GM19239 (cell line): Measurements from ENCODE around the gene STIMATE.

Source experiments
- DNase-seq: peaks from one replicate; pipeline ENCODE4 v3.0.0; 2011; ENCODE audit warnings: low spot score; ENCODE audit not compliant: insufficient read length
- FAIRE-seq: peaks from 2 replicates; lab custom pipeline; 2011; peaks lifted over from hg19 to GRCh38; lab: Jason Lieb, UNC

Gene STIMATE

DNA sequence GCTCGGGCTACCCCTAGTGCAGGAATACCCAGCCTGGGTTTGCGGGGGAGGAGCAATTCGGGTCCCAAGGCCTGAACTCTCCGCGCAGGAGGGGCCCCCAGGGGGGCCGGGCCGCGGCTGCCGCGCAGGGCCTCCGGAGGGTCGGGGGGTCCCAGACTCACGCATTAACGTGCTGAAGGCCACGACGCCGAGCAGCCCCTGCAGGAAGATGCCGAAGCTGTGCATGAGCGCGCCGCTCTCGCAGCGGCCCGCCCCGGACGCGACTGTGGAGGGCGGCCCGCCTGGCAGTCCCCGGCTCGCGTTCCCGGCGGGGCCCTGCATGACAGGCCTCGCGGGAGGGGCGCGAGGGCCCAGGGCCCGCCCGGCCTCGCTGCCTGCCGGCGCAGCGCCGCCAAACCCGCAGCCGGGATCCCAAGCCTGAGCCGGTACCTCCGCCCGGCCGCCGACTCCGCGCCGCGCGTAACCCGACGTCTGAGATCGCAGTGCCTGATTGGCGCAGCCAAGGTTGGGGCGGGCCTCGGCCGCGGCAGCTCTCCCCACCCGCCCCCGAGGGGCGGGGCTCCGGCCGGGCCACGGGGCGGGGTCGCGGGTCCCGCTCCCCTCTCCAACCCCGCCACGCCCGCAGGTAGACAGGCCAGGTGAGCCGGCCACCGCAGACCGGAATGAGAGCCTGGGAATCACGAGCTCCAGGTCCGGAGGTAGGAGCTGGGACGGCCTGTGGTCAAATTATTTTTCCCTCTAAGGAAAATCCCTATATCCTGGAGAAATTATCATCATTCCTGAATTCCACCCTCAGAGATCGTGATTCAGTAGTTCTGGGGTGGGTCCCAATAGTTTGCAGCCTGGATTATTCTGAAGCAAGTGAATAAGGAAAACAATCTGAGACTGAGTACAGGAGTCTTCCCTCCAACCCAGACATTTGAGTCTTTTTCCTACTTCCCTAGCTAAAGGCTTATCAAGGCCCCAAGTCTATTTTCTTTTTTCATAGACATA lies at the start of gene STIMATE:
Gene STIMATE (minus strand): TSS at position 419 of the 993 bp plus-strand sequence. CDS start 98 bp downstream, at position 321.
- DNase-seq (peak; percentile 96), FAIRE-seq (peak; percentile 60)

DNA sequence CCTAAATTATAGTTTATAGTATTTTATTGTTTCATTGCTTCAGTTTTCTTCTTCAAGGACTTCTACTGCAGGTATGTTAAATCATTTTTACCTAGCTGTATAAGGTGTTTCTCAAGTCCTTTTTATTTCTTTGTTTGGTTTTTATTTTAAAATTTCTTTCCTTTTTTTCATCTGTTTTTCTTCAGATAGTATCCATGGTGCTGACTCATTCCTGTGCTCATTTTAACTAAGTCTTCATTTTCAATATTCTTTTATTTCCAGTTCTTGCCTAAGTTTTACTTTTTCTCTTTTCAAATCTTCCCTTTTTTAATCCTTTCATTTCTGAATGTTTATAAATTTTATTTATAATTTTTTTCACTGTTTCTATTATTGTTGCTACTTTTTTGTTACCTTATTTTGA lies 42.3 kb upstream of the STIMATE start:
- no peak for DNase-seq
- FAIRE-seq = no peak

GRCh38 chr3:52934630-52935530 lies 37.5 kb upstream of the STIMATE start:
- DNase-seq = peak; percentile 34
- peak; percentile 93 for FAIRE-seq

DNA sequence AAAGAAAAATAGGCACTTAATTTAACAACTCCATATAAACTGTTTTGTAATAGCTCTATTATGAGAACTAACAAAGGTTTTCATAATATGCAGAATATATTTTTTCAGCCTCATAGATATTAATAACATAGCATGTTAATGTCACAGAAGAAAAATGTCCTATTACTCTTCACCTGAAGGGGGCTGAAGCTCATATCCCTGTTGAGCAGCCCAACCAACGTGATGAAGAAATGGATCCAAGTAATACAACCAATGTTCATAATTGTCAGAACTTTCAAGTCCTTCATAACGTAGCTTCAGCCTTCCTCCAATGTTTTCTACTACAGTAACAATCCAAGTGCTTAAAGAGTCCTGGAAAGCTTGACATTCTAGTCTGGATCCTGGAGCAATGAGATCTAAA lies 34.5 kb upstream of the STIMATE start:
- DNase-seq = no peak
- FAIRE-seq = no peak

DNA sequence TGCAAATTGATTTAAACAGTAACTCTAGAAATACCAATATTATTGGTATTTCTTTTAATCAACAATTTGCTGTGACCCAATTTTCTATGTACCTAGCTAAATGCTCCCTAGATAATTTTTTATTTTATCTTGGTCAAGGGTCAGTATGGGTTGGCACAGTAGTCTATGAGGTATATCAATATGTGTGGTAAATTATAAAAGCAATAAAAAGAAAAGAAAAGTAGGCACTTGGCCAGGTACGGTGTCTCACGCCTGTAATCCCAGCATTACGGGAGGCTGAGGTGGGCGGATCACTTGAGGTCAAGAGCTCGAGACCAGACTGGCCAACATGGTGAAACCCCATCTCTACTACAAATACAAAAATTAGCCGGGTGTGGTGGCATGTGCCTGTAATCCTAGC lies 34.0 kb upstream of the STIMATE start:
- FAIRE-seq = peak; percentile 80
- DNase-seq = no peak

- no peak for FAIRE-seq
- peak; percentile 10 for DNase-seq
Measured at GRCh38 chr3:52930748-52931147, 33.4 kb upstream of the STIMATE start.

- FAIRE-seq (no peak), DNase-seq (no peak)
Measured at GRCh38 chr3:52926554-52926953, 29.2 kb upstream of the STIMATE start.

DNA sequence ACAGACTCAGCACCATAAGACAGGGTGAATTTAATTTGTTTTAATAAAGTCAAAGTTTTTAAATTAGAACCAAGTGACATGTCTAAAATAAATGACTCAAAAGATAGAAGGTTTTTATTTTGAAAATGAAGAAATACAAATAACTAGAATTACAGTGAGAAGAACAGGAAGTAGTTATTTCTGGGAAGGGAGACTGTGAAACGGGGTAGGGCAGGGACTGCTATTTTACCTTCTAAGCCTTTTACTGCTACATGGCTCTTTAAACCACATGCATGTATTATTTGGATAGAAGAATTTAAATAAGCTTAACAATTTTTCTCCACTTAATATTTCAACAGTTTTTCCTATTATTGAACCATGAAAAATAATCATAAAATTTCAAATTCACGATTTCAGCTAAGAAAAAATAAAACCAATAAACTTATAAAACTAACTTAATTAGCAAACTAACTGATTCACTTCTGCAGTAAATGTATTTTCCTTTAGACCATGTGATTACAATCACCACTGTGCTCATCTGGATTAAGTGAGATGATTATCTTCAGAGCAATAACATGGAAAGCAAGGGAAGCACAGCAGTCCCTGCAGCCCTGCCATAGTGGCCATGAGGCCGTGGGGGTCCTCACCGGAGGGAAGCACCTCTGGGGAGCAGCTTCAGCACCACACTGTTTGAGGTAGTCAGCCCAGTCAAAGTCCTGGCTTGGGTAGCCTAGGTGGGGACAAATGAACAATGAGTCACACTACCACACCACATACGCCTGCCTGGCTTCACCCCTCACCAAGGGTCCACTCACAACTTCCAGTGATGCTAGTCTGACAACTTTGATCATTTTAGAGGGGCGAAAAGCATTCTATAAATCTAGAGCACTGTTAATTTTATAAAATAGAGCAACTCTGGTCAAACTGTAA lies 28.3 kb upstream of the STIMATE start:
- DNase-seq (no peak), FAIRE-seq (no peak)

GRCh38 chr3:52923963-52924362 lies 26.6 kb upstream of the STIMATE start:
- no peak for FAIRE-seq
- no peak for DNase-seq

DNA sequence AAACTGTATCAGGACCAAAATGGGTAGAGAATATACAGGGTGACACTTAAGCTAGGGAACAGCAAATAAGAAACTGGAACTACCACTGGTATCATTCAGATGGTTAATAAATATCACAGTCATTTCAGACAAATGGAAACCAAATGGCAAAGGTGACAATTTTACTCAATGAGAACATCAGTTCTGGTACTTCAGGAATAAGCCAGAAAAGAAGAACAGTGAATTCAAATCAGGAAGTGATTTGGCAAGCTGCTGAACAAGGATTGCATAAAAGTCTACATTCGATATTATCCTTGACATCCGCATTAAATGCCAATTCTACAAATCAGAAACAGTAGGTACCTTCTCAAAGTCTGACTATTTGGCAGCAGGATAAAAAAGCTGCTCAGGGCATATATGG lies 23.5 kb upstream of the STIMATE start:
- FAIRE-seq (no peak), DNase-seq (no peak)

GRCh38 chr3:52917044-52917443 lies 19.7 kb upstream of the STIMATE start:
- DNase-seq (no peak), FAIRE-seq (no peak)

DNA sequence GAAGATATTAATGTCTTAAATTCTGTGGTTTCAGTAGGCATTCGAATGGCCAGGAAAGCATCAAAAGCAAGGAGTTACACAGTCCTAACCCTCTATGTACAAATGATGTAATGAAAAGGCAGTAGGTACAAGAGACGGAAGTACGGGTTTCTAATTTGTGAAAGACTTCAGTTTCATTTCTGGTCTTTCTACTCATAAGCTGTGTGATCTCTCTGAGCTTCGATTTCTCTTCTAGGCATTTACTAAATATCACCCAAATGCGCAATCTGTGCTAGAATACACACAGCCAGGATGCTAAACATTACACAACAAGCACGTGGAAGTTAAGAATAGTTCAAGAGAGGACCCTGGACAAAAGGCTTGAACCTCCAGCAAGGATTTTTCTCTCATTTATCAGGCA lies 17.9 kb upstream of the STIMATE start:
- FAIRE-seq = no peak
- DNase-seq = no peak

GRCh38 chr3:52912885-52913731 lies 15.8 kb upstream of the STIMATE start:
- no peak for FAIRE-seq
- no peak for DNase-seq

- FAIRE-seq (no peak), DNase-seq (no peak)
Measured at GRCh38 chr3:52910823-52911222, 13.5 kb upstream of the STIMATE start.

GRCh38 chr3:52907497-52907896 lies 10.1 kb upstream of the STIMATE start:
- no peak for FAIRE-seq
- no peak for DNase-seq

DNA sequence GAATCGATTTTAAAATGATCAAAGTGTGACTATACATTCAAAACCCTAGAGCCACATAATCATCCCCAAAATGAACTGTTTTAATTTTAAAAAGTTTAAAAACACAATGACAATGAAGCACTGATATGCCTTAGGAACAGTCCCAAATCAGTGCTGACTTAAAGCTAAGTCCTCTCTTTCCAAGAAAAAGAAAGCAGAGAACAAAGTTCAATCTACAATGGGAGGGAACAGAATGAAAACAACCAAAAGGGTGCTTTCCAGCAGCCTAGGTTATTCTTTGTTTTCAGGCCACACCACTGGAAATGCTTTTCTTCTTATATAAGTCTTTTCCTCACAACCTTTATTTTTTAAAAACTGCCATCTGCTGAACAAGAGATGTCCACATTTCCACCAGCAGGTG lies 7.2 kb upstream of the STIMATE start:
- DNase-seq = no peak
- FAIRE-seq = no peak

GRCh38 chr3:52904000-52904399 lies 6.7 kb upstream of the STIMATE start:
- FAIRE-seq = peak; percentile 51

GRCh38 chr3:52896613-52897012 lies 735 bp downstream of the STIMATE start:
- peak; percentile 90 for FAIRE-seq
- no peak for DNase-seq

More at GRCh38 chr3:52904000-52904399, 6.7 kb upstream of the STIMATE start:
- no peak for DNase-seq

- FAIRE-seq (peak; percentile 66), DNase-seq (no peak)
Measured at GRCh38 chr3:52896151-52896550, 1.2 kb downstream of the STIMATE start.
